Liver (tissue), 9 donors: Measurements from ENCODE around the gene SPTLC3. TPM values are rescaled to one million over a fixed set of nuclear protein-coding genes. Genes with fewer than 3 reads are reported as not detected.
A peak's percentile ranks its signal among the peaks of the same experiment; 100 is the strongest.

Experiments used
- DNase-seq: peaks from one replicate; pipeline ENCODE4 v3.0.0-alpha.2; 2017; ENCODE audit warnings: low spot score
- H3K27ac ChIP-seq, 2 donors: one replicate each; pipeline ENCODE4 v1.7.0; 2013; ENCODE audit warnings: inconsistent platforms in 2 of 2, low read length in 2 of 2, control low read depth in 1 of 2, low read depth in 1 of 2, mild to moderate bottlenecking in 1 of 2
- H3K27me3 ChIP-seq, 4 donors: one replicate each; pipeline versions ENCODE4 v1.6.1 to v1.7.0; 2013; ENCODE audit warnings: low read length in 3 of 4, inconsistent platforms in 1 of 4, mild to moderate bottlenecking in 1 of 4, moderate library complexity in 1 of 4; ENCODE audit not compliant: control insufficient read depth in 4 of 4, insufficient read depth in 4 of 4
- H3K36me3 ChIP-seq, 4 donors: one replicate each; pipeline versions ENCODE4 v1.6.1 to v1.7.0; 2013; ENCODE audit warnings: low read length in 3 of 4, mild to moderate bottlenecking in 3 of 4, low read depth in 1 of 4, moderate library complexity in 1 of 4; ENCODE audit not compliant: control insufficient read depth in 4 of 4, insufficient read depth in 3 of 4
- H3K4me1 ChIP-seq, 4 donors: one replicate each; pipeline versions ENCODE4 v1.6.1 to v1.7.0; 2013; ENCODE audit warnings: low read length in 3 of 4, mild to moderate bottlenecking in 3 of 4, moderate library complexity in 1 of 4; ENCODE audit not compliant: control insufficient read depth in 4 of 4, insufficient read depth in 4 of 4
- H3K4me3 ChIP-seq, 3 donors: one replicate each; pipeline versions ENCODE4 v1.6.1 to v1.7.0; 2013; ENCODE audit warnings: low read length in 3 of 3, control low read depth in 1 of 3, low read depth in 1 of 3, mild to moderate bottlenecking in 1 of 3
- H3K9ac ChIP-seq, 2 donors: one replicate each; pipeline ENCODE4 v1.7.0; 2013; ENCODE audit warnings: low read length in 2 of 2, mild to moderate bottlenecking in 2 of 2, moderate library complexity in 2 of 2, control low read depth in 1 of 2, low read depth in 1 of 2
- H3K9me3 ChIP-seq, 4 donors: one replicate each; pipeline versions ENCODE4 v1.6.1 to v1.7.0; 2013; ENCODE audit warnings: low read length in 3 of 4; ENCODE audit not compliant: control insufficient read depth in 4 of 4
- EGR1 ChIP-seq, 2 donors: IDR thresholded peaks; 2 replicates each; pipeline ENCODE4 v1.6.1; 2016 to 2018; ENCODE audit warnings: antibody characterized with exemption in 2 of 2, low read depth in 2 of 2
- HNF4A ChIP-seq, 2 donors: conservative IDR thresholded peaks; 2 replicates each; pipeline ENCODE4 v1.6.1; 2016; ENCODE audit warnings: antibody characterized with exemption in 2 of 2, mild to moderate bottlenecking in 2 of 2
- HNF4G ChIP-seq: IDR thresholded peaks from 2 replicates; pipeline ENCODE4 v1.6.1; 2016; ENCODE audit warnings: antibody characterized with exemption
- JUND ChIP-seq, 2 donors: IDR thresholded peaks; 2 replicates each; pipeline ENCODE4 v1.6.1; 2016; ENCODE audit warnings: antibody characterized with exemption in 2 of 2
- MAX ChIP-seq: IDR thresholded peaks from 2 replicates; pipeline ENCODE4 v1.6.1; 2016; ENCODE audit warnings: antibody characterized with exemption
- NR2F2 ChIP-seq: IDR thresholded peaks from 2 replicates; pipeline ENCODE4 v1.6.1; 2016; ENCODE audit warnings: antibody characterized with exemption
- RAD21 ChIP-seq, 2 donors: IDR thresholded peaks; 2 replicates each; pipeline ENCODE4 v1.6.1; 2016; ENCODE audit warnings: antibody characterized with exemption in 2 of 2, mild to moderate bottlenecking in 2 of 2
- REST ChIP-seq: IDR thresholded peaks from 2 replicates; pipeline ENCODE4 v1.6.1; 2016; ENCODE audit warnings: antibody characterized with exemption, mild to moderate bottlenecking
- RXRA ChIP-seq, 2 donors: IDR thresholded peaks; 2 replicates each; pipeline ENCODE4 v1.6.1; 2017 to 2018; ENCODE audit warnings: antibody characterized with exemption in 2 of 2, mild to moderate bottlenecking in 1 of 2
- SP1 ChIP-seq: IDR thresholded peaks from 2 replicates; pipeline ENCODE4 v1.6.1; 2018; ENCODE audit warnings: antibody characterized with exemption, mild to moderate bottlenecking
- TAF1 ChIP-seq: conservative IDR thresholded peaks from 2 replicates; pipeline ENCODE4 v1.6.1; 2016; ENCODE audit warnings: antibody characterized with exemption, mild to moderate bottlenecking
- YY1 ChIP-seq: IDR thresholded peaks from 2 replicates; pipeline ENCODE4 v1.6.1; 2016; ENCODE audit warnings: antibody characterized with exemption, mild to moderate bottlenecking
- WGBS: extraction: QIAGEN DNeasy Blood & Tissue Kit; methylation state at CpG from one replicate; pipeline ENCODE4 v1.1.7; 2013; 5-methylcytosine and 5-hydroxymethylcytosine counted together
- polyA plus RNA-seq, 2 donors: library from polyadenylated mRNA; stranded (reverse) in 1 of 2; unstranded in 1 of 2; fragments of 200-250 nt in 1 of 2; fragments of >200 nt in 1 of 2; fragmentation: Nextera tagmentation in 1 of 2; extraction: Ambion mirVana in 1 of 2; gene quantifications; one replicate each; pipeline versions ENCODE4 v1.2.1 to v1.2.3, GENCODE V29; 2013 to 2015
- total RNA-seq, 2 donors: library from RNA; depleted of rRNA; stranded (reverse); fragments of >200 nt; gene quantifications; one replicate each; pipeline ENCODE4 v1.2.3, GENCODE V29; 2014
- TF ChIP-seq, protein P1 (sequence below): IDR thresholded peaks from 2 replicates; pipeline ENCODE4 v1.6.1; 2016; ENCODE audit warnings: antibody characterized with exemption
- TF ChIP-seq, protein P2 (sequence below): fragments of 150-350 bp; IDR thresholded peaks from 2 replicates; pipeline ENCODE4 v1.5.1; 2017; ENCODE audit warnings: improper control_type of control experiment, low read depth, low read length; ENCODE audit not compliant: missing input control
- TF ChIP-seq, protein P3 (sequence below): IDR thresholded peaks from 2 replicates; pipeline ENCODE4 v1.6.1; 2016; ENCODE audit warnings: antibody characterized with exemption
- donor health status: healthy.
- donor health status: healthy.
- donor health status: healthy.
- donor health status: healthy.
- donor health status: healthy.

The SPTLC3 gene
- total RNA-seq (10 to 100 TPM; 30.4 to 40.9 TPM), polyA plus RNA-seq (10 to 100 TPM in 1 of 2 donors, 1 to 10 TPM in 1; 4.2 to 10.5 TPM)

DNA sequence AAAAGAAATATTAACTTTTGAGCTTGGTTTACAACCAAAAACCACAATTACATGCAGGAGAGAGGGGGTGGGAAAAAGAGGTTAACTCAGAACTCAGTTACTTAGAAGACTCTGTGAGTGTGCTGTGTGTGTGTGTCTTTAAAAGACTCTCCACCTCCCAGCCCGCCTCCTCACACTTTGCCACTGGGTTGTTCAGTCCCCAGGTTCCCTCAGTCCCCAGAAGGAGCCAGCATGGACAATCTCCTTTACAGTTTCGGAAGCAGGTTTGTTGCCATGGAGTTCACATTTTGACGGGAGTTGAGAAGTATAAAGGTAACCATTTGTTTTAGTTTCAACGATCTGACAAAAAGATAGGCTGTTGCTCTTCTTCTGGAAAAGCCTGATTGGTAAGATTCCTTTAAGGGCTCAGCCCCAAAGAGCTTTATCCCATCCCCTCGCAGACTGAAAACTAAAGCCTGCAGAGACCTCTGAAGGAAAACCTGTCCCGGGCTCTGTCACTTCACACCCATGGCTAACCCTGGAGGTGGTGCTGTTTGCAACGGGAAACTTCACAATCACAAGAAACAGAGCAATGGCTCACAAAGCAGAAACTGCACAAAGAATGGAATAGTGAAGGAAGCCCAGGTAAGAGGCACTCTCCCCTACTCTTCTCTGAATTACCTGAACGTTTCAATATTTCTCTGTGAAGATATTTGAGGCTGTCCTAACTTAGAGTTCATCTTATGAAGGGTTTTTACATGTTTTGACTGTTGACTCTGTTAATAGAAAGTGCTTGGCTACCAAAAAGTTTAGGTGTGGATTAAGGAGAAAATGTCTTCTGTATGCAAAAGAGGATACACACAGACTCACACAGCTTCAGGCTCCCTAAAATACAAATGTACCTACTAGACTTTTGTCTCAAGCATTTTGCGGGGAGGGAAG, at the start of gene SPTLC3:
TSS of gene SPTLC3 (plus strand) at position 212 of the 921 bp plus-strand sequence. CDS start at position 508, 296 bp downstream.
- peaks cover 0 to 7% (median 0%) of the 10 kb centered on the region in 4 donors for H3K36me3 ChIP-seq
- H3K9me3 ChIP-seq: no peaks in the 10 kb centered on the region
- H3K27ac ChIP-seq: peak within 1 kb of the TSS; percentile 77 to 80
- H3K9ac ChIP-seq: peak within 1 kb of the TSS; percentile 63 to 80
- no peaks in the 10 kb centered on the region for H3K27me3 ChIP-seq
- TF ChIP-seq RXRA (IDR thresholded peaks at IDR 0.05): peak in 1 of 2 donors; percentile 12
- peak in 1 of 2 donors; percentile 50 for TF ChIP-seq EGR1 (IDR thresholded peaks at IDR 0.05; ENCODE audit: low read depth in 2 of 2)
- peak; percentile 15 for TF ChIP-seq TAF1
- peak in 1 of 2 donors; percentile 14 for TF ChIP-seq JUND (IDR thresholded peaks at IDR 0.05)
- TF ChIP-seq HNF4A (conservative IDR thresholded peaks at IDR 0.05): peak; percentile 31 to 47
- TF ChIP-seq NR2F2: no peak
- peak; percentile 78 for TF ChIP-seq MAX
- TF ChIP-seq, protein P1, sequence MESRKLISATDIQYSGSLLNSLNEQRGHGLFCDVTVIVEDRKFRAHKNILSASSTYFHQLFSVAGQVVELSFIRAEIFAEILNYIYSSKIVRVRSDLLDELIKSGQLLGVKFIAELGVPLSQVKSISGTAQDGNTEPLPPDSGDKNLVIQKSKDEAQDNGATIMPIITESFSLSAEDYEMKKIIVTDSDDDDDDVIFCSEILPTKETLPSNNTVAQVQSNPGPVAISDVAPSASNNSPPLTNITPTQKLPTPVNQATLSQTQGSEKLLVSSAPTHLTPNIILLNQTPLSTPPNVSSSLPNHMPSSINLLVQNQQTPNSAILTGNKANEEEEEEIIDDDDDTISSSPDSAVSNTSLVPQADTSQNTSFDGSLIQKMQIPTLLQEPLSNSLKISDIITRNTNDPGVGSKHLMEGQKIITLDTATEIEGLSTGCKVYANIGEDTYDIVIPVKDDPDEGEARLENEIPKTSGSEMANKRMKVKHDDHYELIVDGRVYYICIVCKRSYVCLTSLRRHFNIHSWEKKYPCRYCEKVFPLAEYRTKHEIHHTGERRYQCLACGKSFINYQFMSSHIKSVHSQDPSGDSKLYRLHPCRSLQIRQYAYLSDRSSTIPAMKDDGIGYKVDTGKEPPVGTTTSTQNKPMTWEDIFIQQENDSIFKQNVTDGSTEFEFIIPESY: no peak
- TF ChIP-seq, protein P2, sequence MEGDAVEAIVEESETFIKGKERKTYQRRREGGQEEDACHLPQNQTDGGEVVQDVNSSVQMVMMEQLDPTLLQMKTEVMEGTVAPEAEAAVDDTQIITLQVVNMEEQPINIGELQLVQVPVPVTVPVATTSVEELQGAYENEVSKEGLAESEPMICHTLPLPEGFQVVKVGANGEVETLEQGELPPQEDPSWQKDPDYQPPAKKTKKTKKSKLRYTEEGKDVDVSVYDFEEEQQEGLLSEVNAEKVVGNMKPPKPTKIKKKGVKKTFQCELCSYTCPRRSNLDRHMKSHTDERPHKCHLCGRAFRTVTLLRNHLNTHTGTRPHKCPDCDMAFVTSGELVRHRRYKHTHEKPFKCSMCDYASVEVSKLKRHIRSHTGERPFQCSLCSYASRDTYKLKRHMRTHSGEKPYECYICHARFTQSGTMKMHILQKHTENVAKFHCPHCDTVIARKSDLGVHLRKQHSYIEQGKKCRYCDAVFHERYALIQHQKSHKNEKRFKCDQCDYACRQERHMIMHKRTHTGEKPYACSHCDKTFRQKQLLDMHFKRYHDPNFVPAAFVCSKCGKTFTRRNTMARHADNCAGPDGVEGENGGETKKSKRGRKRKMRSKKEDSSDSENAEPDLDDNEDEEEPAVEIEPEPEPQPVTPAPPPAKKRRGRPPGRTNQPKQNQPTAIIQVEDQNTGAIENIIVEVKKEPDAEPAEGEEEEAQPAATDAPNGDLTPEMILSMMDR: no peak
- TF ChIP-seq RAD21 (IDR thresholded peaks at IDR 0.05): no peak
- peak; percentile 68 for TF ChIP-seq YY1
- peak; percentile 43 for TF ChIP-seq REST
- no peak for TF ChIP-seq SP1
- H3K4me3 ChIP-seq: peak within 1 kb of the TSS; percentile 54 to 80 (median 71)
- DNase-seq: peak; percentile 47
- 3% methylated on average over 9 of the region's 9 CpGs for WGBS
- peaks cover 7 to 37% (median 17%) of the 10 kb centered on the region in 4 donors for H3K4me1 ChIP-seq

- 95% methylated on average over 4 of the region's 4 CpGs for WGBS
- no peak overlapping the region for H3K9ac ChIP-seq
- no peaks in the 10 kb centered on the region for H3K9me3 ChIP-seq
- H3K36me3 ChIP-seq: no peaks in the 10 kb centered on the region
- no peak for DNase-seq
- no peaks in the 10 kb centered on the region for H3K4me1 ChIP-seq
- H3K27ac ChIP-seq: no peak overlapping the region
- H3K4me3 ChIP-seq: no peak overlapping the region
- no peaks in the 10 kb centered on the region for H3K27me3 ChIP-seq
- no peak for TF ChIP-seq YY1
- TF ChIP-seq JUND (IDR thresholded peaks at IDR 0.05): no peak
- TF ChIP-seq RXRA (IDR thresholded peaks at IDR 0.05): no peak
- no peak for TF ChIP-seq REST
- TF ChIP-seq, protein P1: no peak
- TF ChIP-seq HNF4A (conservative IDR thresholded peaks at IDR 0.05): no peak
- TF ChIP-seq, protein P3, sequence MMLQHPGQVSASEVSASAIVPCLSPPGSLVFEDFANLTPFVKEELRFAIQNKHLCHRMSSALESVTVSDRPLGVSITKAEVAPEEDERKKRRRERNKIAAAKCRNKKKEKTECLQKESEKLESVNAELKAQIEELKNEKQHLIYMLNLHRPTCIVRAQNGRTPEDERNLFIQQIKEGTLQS: no peak
- TF ChIP-seq NR2F2: no peak
- no peak for TF ChIP-seq SP1
- no peak for TF ChIP-seq RAD21 (IDR thresholded peaks at IDR 0.05)
- TF ChIP-seq HNF4G: no peak
Observed at GRCh38 chr20:12961725-12962124, 47.0 kb upstream of the SPTLC3 start.
